Measurements from ENCODE around the gene PMM2.

Gene PMM2

DNA sequence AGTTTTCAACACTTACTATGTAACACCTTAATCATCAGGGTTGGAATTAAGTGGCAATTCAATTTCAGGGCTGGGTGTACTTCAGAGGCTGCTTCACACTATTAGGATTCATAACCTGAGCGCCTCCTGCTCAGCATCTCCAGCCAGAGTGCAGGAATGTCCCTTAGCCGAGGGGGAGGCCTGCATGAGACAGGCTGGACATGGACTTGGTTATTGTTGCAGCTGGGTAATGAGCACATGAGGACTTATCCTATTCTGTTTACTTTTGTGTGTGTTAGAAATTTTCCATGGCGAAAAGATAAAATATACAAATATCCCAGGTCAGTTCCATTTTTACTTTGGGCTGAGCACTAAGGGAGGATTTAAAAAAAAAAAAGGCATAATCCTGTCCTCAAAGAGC is 10.4 kb downstream of the PMM2 start:
- POLR2A ChIA-PET = no interaction called here
- DNase-seq (ENCODE audit: extremely low spot score) = no peak
- TF ChIP-seq SP1 (IDR thresholded peaks at IDR 0.05) (no peak), HDGF (IDR thresholded peaks at IDR 0.05; ENCODE audit: borderline replicate concordance) (no peak)
- CTCF ChIA-PET = no interaction called here

DNA sequence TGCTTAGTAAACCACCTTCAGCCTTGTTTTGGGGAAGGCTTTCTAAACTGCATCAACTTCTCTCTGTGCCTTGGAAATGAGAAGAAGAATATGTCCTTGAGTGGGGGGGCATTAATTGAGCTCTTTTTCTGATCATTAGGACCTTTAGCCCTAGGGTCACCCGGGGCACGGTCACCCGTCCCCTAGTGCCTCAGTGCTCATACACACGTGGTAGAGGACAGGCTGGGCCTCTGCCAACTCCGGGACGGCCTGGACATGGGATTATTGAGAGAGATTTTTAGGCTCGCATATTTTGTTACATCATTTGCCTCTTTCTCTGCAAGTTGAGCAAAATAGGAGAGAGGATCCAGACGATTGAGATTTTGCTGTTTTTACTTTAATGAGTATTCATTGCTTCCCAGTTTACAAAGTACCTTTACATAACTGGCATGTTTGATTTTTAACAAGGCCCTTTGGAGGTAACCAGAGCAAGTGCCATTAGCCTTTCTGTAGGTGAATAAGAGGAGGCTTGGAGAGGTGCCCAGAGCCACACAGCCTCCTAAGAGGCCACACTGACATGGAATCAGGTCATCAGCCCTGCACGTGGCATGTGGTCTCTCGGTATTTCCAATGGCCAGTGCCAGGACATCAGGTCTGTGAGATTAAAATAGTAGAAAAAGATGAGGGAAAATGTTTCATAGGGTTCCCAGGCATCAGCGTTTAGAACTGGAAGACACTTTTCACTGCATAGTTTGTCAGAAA is 11.1 kb downstream of the PMM2 start:
- ChIA-PET CTCF (no interaction called here), POLR2A (no interaction called here)
- TF ChIP-seq TARDBP (IDR thresholded peaks at IDR 0.05) (no peak), L3MBTL2 (conservative IDR thresholded peaks at IDR 0.05) (no peak), NFRKB (IDR thresholded peaks at IDR 0.05) (no peak), SUZ12 (IDR thresholded peaks at IDR 0.05) (no peak), ELF4 (IDR thresholded peaks at IDR 0.05) (no peak)
- no peak for DNase-seq (ENCODE audit: extremely low spot score)

DNA sequence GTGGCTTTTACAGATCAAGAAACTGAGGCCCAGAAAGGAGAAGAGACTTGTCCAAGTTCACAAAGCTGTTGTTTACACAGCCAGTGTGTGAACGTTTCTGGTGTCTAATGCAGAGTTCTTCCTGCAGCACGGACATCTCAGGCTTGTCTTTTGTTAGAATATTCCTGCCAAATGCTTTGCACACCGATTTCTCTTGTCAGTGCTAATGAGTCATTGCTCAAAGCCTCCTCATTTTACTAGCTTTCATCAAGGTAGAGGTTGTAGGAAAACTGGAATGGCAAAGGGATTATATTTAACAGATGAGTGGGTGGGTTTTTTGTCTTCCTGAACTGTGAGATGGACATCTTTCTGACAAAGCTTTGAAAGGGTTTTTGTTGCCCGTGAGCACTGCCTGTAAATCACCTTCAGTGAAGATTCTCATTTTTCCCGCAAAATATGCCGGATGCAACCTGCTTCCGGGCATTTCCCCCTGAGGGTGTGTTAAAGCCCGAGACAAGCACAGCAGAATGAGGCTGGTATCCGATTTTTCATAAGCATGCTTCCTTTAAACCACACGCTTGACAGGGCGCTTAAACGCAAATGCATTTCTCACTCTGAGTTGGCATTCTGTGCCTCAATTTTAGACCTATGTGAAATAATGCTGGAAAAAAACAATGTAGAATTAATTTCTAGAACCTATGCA is 14.7 kb downstream of the PMM2 start:
- POLR2A ChIA-PET = no interaction called here
- DNase-seq (ENCODE audit: extremely low spot score) = no peak
- CTCF ChIA-PET = no interaction called here
- no peak for TF ChIP-seq FOXM1 (IDR thresholded peaks at IDR 0.05; ENCODE audit: borderline replicate concordance)
- TF ChIP-seq L3MBTL2 (conservative IDR thresholded peaks at IDR 0.05) = no peak
- TF ChIP-seq FOXA1 (IDR thresholded peaks at IDR 0.05) = no peak
- no peak for TF ChIP-seq LEF1 (IDR thresholded peaks at IDR 0.05; ENCODE audit: borderline replicate concordance)
- no peak for TF ChIP-seq NFRKB (IDR thresholded peaks at IDR 0.05)

DNA sequence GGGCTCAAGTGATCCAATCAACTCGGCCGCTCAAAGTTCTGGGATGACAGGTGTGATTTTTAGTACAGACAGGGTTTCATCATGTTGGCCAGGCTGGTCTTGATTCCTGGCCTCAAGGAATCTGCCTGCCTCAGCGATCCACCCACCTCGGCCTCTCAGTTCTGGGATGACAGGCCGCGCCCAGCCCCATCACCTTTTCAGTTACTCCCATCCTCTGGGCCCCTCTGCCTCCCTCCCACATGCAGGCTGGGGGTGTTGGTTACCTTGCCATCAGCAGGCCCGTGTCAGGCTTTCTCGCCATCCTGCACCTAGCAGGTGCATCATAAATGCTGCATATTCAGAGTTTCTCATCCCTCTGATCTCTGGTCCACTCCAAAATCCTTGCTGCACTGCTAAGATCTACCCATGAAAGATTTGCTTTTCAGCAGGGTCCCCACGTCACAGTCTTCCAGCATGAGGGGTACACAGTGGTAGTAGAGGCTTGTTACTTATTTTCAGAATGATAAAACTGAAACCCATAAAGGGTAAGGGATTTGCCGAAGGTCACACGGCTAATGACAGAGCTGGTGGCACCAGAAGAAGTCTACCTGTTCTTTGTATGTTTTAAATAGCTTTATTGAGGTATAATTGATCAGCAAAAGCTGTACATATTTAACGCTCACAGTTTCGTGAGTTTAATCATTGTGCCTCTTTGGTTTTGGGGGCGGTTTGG is 16.6 kb downstream of the PMM2 start:
- DNase-seq (ENCODE audit: extremely low spot score) = no peak
- ChIA-PET CTCF (no interaction called here), POLR2A (no interaction called here)
- no peak for TF ChIP-seq FOXM1 (IDR thresholded peaks at IDR 0.05; ENCODE audit: borderline replicate concordance)
- TF ChIP-seq NFRKB (IDR thresholded peaks at IDR 0.05) = no peak
- TF ChIP-seq FOXA1 (IDR thresholded peaks at IDR 0.05) = no peak
- TF ChIP-seq CTBP1 (IDR thresholded peaks at IDR 0.05; ENCODE audit: borderline replicate concordance) = no peak
- no peak for TF ChIP-seq ARNT (IDR thresholded peaks at IDR 0.05)
- TF ChIP-seq TARDBP (IDR thresholded peaks at IDR 0.05) = no peak
- TF ChIP-seq, protein P1, sequence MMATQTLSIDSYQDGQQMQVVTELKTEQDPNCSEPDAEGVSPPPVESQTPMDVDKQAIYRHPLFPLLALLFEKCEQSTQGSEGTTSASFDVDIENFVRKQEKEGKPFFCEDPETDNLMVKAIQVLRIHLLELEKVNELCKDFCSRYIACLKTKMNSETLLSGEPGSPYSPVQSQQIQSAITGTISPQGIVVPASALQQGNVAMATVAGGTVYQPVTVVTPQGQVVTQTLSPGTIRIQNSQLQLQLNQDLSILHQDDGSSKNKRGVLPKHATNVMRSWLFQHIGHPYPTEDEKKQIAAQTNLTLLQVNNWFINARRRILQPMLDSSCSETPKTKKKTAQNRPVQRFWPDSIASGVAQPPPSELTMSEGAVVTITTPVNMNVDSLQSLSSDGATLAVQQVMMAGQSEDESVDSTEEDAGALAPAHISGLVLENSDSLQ (IDR thresholded peaks at IDR 0.05) = no peak
- TF ChIP-seq SP1 (IDR thresholded peaks at IDR 0.05) = no peak
- TF ChIP-seq SUZ12 (IDR thresholded peaks at IDR 0.05) = no peak
- TF ChIP-seq ZNF384 (IDR thresholded peaks at IDR 0.05) = no peak
- no peak for TF ChIP-seq LEF1 (IDR thresholded peaks at IDR 0.05; ENCODE audit: borderline replicate concordance)
- no peak for TF ChIP-seq HDGF (IDR thresholded peaks at IDR 0.05; ENCODE audit: borderline replicate concordance)

DNA sequence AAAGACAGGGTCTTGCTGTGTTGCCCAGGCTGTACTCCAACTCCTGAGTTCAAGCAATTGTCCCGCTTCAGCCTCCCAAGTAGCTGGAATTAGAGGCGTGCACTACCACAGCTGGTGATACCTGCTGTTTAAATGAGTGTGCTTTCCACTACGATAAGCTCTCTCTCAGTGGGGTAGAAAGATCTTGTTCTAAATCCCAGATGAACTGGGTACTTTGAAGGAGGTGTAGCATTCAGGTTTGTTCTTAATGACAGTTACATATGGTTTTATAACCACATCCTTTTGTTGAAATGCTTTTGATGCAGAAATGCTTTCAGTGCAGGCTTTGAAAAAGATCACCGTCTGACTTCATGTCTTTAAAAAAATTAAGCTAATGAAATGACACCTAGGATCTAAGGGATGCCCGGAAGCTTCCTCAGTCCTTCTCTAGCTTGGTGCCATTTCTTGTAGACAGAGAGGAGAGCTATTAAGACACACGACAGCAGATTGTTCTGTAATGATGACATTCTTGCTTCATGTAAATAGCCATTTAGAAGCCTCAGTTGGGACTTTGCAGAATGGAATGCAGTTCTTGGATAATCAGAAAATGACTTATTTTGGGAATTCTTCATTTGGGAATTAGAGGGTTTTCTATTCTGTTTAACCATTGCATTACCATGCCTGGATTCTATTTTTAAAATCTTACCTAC is 19.5 kb downstream of the PMM2 start:
- TF ChIP-seq LEF1 (IDR thresholded peaks at IDR 0.05; ENCODE audit: borderline replicate concordance) (no peak), FOXM1 (IDR thresholded peaks at IDR 0.05; ENCODE audit: borderline replicate concordance) (no peak), ARNT (IDR thresholded peaks at IDR 0.05) (no peak), ELF4 (IDR thresholded peaks at IDR 0.05) (no peak), TARDBP (IDR thresholded peaks at IDR 0.05) (no peak), NFRKB (IDR thresholded peaks at IDR 0.05) (no peak), FOXK2 (IDR thresholded peaks at IDR 0.05) (no peak), CTBP1 (IDR thresholded peaks at IDR 0.05; ENCODE audit: borderline replicate concordance) (no peak), L3MBTL2 (conservative IDR thresholded peaks at IDR 0.05) (no peak), SP1 (IDR thresholded peaks at IDR 0.05) (no peak), ZNF384 (IDR thresholded peaks at IDR 0.05) (no peak), SUZ12 (IDR thresholded peaks at IDR 0.05) (no peak), FOXA1 (IDR thresholded peaks at IDR 0.05) (no peak), HDGF (IDR thresholded peaks at IDR 0.05; ENCODE audit: borderline replicate concordance) (no peak), BHLHE40 (IDR thresholded peaks at IDR 0.05; ENCODE audit: borderline replicate concordance) (no peak)
- TF ChIP-seq, protein P1 (IDR thresholded peaks at IDR 0.05) = no peak
- ChIA-PET CTCF (no interaction called here), POLR2A (no interaction called here)
- DNase-seq (ENCODE audit: extremely low spot score) = no peak

DNA sequence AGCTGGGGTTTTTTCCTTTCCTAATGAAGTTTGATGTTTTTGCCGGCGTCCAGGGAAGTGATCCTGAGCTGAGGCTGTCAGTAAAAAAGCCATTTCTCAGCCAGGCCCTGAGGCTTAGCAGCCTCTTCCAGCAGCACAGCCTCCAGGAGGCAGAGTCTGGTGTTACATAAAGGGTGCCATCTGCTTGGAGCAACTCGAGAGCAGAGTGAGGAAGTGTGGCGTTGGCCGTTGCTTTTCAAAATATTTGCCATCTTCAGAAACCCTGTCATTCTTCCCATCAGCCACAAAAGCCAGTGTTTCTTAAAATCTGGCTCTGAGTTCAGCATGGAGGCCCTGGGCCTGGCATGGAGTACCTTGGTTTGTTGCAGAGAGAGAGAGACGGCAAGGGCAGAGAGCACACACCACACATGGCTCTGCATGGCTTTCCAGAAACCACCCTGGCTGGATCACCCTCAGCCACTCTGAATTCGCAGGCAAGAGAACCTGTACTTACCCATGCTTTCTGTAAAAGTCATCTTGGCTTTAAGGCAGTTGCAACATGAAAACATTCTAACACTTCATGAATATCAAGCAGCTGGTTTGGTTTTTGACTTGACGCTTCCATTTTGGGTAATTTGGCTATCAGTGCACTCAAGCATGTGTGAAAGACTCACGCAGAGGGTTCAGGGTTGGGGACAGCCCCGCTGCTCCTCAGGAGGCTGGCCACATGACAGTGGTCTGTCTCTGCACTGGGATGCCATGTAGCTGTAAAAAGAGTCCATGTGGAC is 21.0 kb downstream of the PMM2 start:
- no peak for DNase-seq (ENCODE audit: extremely low spot score)
- ChIA-PET CTCF (no interaction called here), POLR2A (no interaction called here)
- TF ChIP-seq ELF4 (IDR thresholded peaks at IDR 0.05) (no peak), L3MBTL2 (conservative IDR thresholded peaks at IDR 0.05) (no peak)
